NCI-H226 (cell line): ENCODE measurements around the gene LHPP.

ENCODE experiments used
- DNase-seq: peaks from one replicate; pipeline ENCODE4 v3.0.0-alpha.2; 2015

The LHPP gene

DNA sequence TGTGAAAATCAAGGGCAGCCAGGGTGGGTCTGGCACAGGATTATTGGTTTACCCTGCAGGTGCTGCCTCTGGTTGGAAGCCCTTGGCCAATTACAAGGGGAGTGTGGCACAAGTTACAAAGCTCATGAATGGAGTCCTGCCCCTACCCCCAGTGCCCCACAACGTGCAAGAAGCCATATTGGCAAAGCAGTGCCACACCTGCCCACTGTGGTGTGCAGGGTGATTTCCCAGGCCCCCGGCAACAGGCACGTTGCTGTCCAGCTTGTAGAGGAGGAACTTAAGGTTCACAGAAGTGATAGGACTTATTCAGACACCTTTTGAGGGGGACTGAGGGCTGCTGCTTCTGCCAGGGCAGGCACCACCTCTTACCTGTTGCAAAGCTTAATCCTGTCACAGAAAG is 11.4 kb downstream of the LHPP start:
- DNase-seq = no peak

- no peak for DNase-seq
Measured at GRCh38 chr10:124474514-124475070, 13.0 kb downstream of the LHPP start.

DNA sequence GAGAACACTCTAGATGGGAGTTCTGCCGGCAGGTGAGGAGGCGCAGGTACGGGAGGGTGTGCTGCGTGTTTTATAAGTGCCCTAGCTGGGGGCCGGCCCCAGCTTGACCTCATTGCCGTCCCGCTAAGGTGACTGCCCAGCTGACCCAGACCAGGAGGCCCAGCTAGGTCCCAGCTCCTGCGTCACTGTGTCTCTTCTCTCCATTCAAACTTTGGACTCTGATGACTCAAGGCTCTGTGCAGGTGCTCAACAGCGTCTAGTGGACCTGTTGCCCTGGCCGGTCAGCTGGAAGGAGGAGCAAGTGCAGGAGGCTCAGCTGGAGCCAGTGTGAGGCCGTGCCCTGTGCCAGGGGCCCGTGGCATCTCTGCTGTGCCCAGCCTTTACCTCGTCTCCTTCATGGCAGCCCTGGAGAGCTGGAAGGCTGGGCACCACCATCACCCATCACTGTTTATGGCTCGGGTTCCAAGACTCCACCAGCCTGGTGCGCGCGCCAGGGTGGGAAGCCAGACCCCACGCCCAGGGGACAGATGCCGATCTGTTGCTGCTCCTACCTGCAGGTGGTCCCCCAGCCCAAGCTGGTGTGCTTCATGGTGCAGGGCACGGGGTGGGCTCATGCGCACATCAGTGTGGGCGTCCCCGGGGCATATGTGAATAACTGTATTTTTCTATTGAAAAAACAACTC is 14.6 kb downstream of the LHPP start:
- DNase-seq = no peak

GRCh38 chr10:124477614-124478363 is 16.2 kb downstream of the LHPP start:
- no peak for DNase-seq

DNA sequence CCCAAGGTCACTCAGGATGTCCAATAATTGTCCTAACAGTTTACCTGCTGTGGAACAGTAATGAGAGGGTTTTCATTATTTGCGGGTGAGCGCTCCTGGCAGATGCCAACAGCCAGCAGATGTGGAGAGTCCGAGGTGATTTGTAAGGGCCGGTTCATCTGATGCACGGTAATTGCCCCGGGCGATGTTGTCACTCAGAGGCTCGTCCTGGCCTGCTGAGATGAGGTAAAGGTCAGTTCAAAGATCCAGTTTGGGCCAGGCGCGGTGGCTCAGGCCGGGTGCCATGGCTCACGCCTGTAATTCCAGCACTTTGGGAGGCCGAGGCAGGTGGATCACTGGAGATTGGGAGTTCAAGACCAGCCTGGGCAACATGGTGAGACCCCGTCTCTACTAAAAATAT is 16.9 kb downstream of the LHPP start:
- DNase-seq = no peak

- no peak for DNase-seq
Measured at GRCh38 chr10:124480860-124481259, 19.2 kb downstream of the LHPP start.

DNA sequence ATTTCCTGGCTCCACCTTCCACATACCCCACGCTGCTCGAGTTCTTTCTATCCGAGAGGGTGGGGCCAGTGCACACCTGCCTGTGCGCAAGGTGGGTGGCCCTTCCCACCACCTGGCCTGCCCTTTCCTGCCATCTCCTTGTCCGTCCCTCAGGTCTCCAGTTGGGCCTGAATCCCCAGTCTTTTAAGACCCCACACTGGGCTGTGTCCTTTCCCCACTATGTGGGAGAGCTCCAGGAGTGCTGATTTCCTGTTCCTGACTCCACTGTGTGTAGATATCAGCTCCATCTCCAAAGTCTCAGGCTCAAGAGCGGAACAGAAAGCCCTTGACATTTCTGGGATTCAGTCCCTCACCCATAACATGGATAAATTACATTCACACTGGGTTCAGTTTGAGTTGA is 20.1 kb downstream of the LHPP start:
- no peak for DNase-seq

GRCh38 chr10:124482236-124482800 is 20.7 kb downstream of the LHPP start:
- no peak for DNase-seq

GRCh38 chr10:124482876-124483275 is 21.3 kb downstream of the LHPP start:
- DNase-seq = no peak

DNA sequence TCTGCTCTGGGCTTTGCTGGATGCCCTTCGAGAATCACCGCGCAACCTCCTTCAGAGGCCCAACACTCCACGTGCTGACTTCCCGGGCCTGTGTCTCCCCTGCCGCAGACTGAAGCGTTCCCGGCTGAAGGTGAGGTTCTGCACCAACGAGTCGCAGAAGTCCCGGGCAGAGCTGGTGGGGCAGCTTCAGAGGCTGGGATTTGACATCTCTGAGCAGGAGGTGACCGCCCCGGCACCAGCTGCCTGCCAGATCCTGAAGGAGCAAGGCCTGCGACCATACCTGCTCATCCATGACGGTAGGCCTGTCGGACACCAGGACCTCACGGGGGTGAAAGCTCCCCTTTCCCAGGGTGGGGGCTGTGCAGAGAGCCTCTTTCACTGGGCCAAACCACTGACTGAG is 22.4 kb downstream of the LHPP start:
- no peak for DNase-seq

- no peak for DNase-seq
Measured at GRCh38 chr10:124484661-124485060, 23.0 kb downstream of the LHPP start.

DNA sequence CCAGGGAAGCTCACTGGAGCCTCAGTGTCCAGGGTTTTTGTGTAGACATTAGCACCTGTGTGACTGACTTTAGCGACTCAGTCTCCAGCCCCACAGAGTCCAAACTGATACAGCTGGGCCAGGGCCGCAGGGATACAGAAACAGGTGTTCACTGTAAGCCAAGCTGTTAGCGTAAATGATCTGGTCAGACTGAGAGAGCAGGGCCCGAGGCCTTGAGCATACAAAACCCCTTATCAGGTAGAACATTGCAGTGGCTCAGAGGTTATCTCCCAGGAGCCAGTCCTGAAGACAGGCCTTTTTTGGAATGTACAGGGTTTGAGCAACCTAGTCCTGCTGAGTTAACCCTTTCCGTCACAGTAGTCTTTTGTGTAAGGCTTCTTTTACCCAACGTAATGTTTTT is 25.0 kb downstream of the LHPP start:
- no peak for DNase-seq

GRCh38 chr10:124491105-124491504 is 29.5 kb downstream of the LHPP start:
- no peak for DNase-seq

DNA sequence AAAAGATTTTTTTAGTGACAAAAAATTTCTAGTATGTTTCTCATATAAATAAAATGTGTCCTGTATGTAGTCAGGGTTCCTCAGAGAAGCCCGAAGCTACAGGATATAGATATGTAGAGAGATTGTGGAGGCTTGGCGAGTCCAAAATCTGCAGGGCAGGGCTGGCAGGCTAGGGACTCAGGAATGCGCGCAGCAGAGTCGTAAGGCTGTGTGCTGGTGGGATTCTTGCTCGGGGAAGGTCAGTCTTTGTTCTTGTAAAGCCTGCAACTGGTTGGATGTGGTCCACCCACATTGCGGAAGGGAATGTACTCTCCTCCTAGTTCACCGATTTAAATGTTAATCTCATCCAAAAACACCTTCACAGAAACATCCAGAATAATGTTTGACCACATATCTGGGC is 30.6 kb downstream of the LHPP start:
- no peak for DNase-seq

DNA sequence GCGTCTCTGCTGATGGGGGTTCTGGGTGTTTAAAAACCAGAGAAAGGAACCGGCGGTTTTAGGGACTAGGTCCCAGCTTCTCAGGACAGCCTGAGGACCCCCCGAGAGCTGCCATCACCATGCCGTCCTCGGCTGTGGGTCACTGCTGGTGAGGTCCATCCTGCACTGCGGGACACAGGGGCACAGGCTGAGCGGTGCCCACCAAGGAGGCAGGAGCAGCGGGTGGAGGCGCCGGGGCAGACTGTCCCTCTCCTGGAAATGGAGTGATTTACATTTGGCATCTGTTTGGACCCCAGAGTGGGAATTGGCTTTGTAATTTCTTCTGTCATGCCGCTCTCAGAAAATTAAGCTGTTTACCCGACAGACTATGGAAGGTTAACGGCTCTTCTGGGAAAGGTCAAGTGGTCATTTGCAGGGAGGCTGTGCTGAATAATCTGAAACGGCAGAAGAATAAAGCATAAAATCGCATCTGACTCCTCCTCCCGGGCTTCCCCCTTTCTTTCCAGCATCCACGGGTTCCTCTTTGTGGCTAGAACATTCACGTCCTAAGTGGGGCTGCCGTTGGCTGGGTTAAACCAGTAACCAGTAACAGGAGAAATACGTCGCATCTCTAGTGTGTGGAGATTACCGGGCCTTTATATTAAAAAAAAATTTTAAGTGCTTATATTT is 31.7 kb downstream of the LHPP start:
- DNase-seq = no peak

DNA sequence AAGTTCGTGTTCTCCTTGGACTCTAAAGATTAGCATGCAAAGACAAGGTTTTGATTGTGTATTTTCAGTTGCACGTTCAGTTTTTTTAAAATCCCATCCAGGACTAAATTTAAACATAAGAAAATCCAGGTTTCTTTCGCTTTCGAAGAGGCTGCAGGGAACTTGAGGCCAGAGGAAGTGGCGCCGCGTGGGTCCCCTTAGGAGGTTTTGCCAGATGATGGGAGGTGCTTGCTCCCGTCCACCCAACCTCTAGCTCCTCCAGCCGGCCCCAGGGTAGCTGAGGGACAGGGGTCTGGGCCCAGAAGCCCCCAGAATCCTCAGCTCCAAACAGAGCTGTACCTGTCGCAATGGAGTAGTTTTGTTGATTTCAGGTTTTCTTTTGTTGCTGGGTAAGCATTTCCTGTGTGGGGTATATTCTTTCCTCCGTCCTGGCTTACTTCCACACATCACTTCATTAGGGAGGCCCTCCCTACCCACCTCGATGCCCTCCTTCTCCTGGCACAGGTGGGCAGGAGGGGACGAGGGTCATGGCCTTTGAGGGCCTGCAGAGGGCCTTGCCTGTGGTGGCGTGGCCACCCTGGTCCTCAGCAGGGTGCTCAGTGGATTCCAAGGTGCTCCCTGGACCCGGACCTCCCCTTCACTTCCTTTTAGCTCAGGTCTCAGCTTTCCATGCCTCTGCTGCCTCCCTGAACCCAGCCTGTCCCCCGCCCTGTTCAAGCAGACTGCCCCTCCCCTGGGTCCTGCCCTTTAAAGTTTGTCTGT is 32.6 kb downstream of the LHPP start:
- DNase-seq = no peak

GRCh38 chr10:124495162-124495561 is 33.5 kb downstream of the LHPP start:
- DNase-seq = no peak

DNA sequence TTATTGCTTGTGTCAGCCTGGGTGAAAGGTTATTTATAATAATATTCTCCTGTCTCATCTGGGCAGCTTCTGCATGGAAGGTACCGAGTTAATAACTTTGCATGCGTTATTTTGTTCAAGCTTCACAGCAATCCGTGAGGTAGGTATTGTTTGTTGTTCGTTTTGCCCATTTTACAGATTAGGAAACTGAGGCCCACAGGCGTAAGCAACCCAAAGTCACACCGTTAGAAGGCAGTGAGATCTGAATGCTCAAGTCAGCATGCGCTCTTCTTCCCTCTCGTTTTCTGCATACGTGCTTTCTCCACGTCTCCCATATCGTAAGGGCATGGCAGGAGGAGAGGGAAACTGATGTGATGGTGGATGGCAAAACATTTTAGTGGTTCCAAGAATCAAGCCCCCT is 34.1 kb downstream of the LHPP start:
- DNase-seq = no peak

DNA sequence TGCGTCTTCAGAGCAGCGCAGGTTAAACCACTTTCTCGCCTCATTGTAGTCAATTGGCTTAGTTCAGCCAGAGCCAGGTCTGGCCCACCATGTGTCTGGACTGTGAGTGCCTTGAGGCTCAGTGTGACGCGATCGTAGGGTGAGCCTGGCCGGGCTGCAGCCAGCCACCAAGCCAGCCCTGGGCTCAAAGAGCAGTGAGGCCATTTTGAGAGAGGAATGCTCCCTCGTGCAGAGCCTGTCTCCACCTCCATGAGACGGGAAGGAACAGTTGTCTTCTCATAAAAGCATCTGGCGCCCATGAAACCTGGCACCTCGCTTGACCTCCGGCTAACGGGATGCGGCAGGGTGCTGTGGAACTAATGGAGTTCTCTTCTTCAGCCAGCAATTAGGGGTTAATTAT is 34.5 kb downstream of the LHPP start:
- DNase-seq = no peak

- no peak for DNase-seq
Measured at GRCh38 chr10:124496620-124497019, 35.0 kb downstream of the LHPP start.

DNA sequence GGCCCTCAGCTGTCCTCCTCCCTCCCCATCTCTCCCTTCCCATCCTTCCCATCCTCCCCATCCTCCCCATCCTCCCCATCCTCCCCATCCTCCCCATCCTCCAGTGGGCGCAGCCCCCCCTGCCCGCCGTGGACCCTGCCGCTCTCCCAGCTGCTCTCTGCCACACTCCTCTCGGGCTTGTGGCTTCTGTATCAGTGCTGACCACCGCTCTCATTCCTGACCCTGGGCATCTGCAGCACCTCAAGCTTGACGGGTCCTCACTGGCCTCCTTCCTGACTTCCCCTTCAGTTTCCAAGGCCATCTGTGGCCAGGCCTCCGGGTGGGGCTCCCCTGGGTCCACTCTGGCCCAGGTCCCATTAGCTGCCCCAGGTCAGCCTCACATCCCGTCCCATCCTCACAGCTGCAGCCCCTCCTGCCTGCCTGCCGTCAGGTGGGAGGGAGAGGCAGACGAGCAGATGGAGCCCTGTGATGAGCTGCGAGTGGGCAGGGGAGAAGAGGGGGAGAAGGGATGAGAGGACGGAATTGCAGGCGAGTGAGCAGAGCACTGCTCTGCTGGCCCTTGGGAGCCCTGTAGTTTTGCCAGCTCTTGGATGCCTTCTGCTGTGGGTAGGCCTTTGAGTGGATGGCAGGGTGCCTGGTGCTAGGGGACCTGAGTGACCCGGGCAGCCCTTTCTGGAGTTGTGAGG is 35.7 kb downstream of the LHPP start:
- no peak for DNase-seq

GRCh38 chr10:124498056-124498455 is 36.4 kb downstream of the LHPP start:
- no peak for DNase-seq
